ENCODE data around the gene TTLL5.
"Not testable (repeated sequence)": the region's sequence is repeated elsewhere in the genome, so short reads cannot be mapped to it uniquely, and the experiment has no call there.

Gene TTLL5

GRCh38 chr14:75915045-75915444 is 254.0 kb downstream of the TTLL5 start:
- no peak for DNase-seq (ENCODE audit: low read depth in 2 of 2)

GRCh38 chr14:75917322-75917945 is 256.4 kb downstream of the TTLL5 start:
- DNase-seq (ENCODE audit: low read depth in 2 of 2), result no peak

- DNase-seq (ENCODE audit: low read depth in 2 of 2), result no peak
Measured at GRCh38 chr14:75917946-75918335, 256.9 kb downstream of the TTLL5 start.

- not testable (repeated sequence) for DNase-seq (ENCODE audit: low read depth in 2 of 2)
Measured at GRCh38 chr14:75920421-75920820, 259.4 kb downstream of the TTLL5 start.

- DNase-seq (ENCODE audit: low read depth in 2 of 2), result not testable (repeated sequence)
Measured at GRCh38 chr14:75925141-75925840, 264.2 kb downstream of the TTLL5 start.

- DNase-seq (ENCODE audit: low read depth in 2 of 2), result no peak
Measured at GRCh38 chr14:75926431-75927115, 265.5 kb downstream of the TTLL5 start.

- no peak for DNase-seq (ENCODE audit: low read depth in 2 of 2)
Measured at GRCh38 chr14:75927564-75928087, 266.6 kb downstream of the TTLL5 start.

- DNase-seq (ENCODE audit: low read depth in 2 of 2), result no peak
Measured at GRCh38 chr14:75928690-75929181, 267.7 kb downstream of the TTLL5 start.

- DNase-seq (ENCODE audit: low read depth in 2 of 2), result no peak
Measured at GRCh38 chr14:75933712-75934296, 272.8 kb downstream of the TTLL5 start.

GRCh38 chr14:75934998-75935628 is 274.1 kb downstream of the TTLL5 start:
- DNase-seq (ENCODE audit: low read depth in 2 of 2), result no peak

- DNase-seq (ENCODE audit: low read depth in 2 of 2), result no peak
Measured at GRCh38 chr14:75939200-75939599, 278.2 kb downstream of the TTLL5 start.

- no peak for DNase-seq (ENCODE audit: low read depth in 2 of 2)
Measured at GRCh38 chr14:75941030-75941429, 280.0 kb downstream of the TTLL5 start.

GRCh38 chr14:75944607-75945241 is 283.7 kb downstream of the TTLL5 start:
- DNase-seq (ENCODE audit: low read depth in 2 of 2), result no peak

GRCh38 chr14:75946785-75947184 is 285.7 kb downstream of the TTLL5 start:
- DNase-seq (ENCODE audit: low read depth in 2 of 2), result no peak

GRCh38 chr14:75952489-75952888 is 291.4 kb downstream of the TTLL5 start:
- DNase-seq (ENCODE audit: low read depth in 2 of 2), result no peak

- no peak for DNase-seq (ENCODE audit: low read depth in 2 of 2)
Measured at GRCh38 chr14:75959031-75959430, 298.0 kb downstream of the TTLL5 start.

GRCh38 chr14:75960231-75960630 is 299.2 kb downstream of the TTLL5 start:
- no peak for DNase-seq (ENCODE audit: low read depth in 2 of 2)

- DNase-seq (ENCODE audit: low read depth in 2 of 2), result no peak
Measured at GRCh38 chr14:75961662-75962061, 300.6 kb downstream of the TTLL5 start.

GRCh38 chr14:75967866-75968265 is 306.8 kb downstream of the TTLL5 start:
- no peak for DNase-seq (ENCODE audit: low read depth in 2 of 2)

GRCh38 chr14:75968456-75968855 is 307.4 kb downstream of the TTLL5 start:
- DNase-seq (ENCODE audit: low read depth in 2 of 2), result no peak

GRCh38 chr14:75969126-75969525 is 308.1 kb downstream of the TTLL5 start:
- no peak for DNase-seq (ENCODE audit: low read depth in 2 of 2)
